Measurements from ENCODE around the gene VCAM1.

DNA sequence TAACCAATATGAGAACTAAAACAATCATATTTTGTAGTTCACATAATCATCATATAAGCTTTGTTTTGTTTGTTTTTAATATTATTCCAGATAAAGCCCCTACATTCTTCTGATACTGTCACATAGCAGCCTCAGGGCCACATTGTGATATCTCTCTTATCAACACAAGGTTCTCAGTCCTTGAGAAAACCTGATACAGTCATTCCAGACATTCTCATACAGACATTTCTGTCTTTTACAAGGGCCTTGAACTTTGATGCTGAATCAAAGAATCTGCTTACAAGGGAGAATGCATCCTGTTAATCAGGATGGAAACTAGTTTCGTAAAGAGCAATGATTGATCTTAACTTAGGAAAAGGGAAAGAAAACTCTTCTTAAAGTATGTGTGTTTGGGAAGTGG lies 12.7 kb upstream of the VCAM1 start:
- no peak for TF ChIP-seq POLR2A (IDR thresholded peaks at IDR 0.05; ENCODE audit: control extremely low read depth in 1 of 2, low read depth in 2 of 2, low read length in 2 of 2)
- no peak for TF ChIP-seq RFX5 (IDR thresholded peaks at IDR 0.05; ENCODE audit: borderline replicate concordance, low read depth, low read length)
- TF ChIP-seq, protein P1, sequence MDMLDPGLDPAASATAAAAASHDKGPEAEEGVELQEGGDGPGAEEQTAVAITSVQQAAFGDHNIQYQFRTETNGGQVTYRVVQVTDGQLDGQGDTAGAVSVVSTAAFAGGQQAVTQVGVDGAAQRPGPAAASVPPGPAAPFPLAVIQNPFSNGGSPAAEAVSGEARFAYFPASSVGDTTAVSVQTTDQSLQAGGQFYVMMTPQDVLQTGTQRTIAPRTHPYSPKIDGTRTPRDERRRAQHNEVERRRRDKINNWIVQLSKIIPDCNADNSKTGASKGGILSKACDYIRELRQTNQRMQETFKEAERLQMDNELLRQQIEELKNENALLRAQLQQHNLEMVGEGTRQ (IDR thresholded peaks at IDR 0.05; ENCODE audit: low read length): no peak
- TF ChIP-seq, protein P2, sequence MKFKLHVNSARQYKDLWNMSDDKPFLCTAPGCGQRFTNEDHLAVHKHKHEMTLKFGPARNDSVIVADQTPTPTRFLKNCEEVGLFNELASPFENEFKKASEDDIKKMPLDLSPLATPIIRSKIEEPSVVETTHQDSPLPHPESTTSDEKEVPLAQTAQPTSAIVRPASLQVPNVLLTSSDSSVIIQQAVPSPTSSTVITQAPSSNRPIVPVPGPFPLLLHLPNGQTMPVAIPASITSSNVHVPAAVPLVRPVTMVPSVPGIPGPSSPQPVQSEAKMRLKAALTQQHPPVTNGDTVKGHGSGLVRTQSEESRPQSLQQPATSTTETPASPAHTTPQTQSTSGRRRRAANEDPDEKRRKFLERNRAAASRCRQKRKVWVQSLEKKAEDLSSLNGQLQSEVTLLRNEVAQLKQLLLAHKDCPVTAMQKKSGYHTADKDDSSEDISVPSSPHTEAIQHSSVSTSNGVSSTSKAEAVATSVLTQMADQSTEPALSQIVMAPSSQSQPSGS (IDR thresholded peaks at IDR 0.05; ENCODE audit: low read length): no peak
- TF ChIP-seq, protein P3, sequence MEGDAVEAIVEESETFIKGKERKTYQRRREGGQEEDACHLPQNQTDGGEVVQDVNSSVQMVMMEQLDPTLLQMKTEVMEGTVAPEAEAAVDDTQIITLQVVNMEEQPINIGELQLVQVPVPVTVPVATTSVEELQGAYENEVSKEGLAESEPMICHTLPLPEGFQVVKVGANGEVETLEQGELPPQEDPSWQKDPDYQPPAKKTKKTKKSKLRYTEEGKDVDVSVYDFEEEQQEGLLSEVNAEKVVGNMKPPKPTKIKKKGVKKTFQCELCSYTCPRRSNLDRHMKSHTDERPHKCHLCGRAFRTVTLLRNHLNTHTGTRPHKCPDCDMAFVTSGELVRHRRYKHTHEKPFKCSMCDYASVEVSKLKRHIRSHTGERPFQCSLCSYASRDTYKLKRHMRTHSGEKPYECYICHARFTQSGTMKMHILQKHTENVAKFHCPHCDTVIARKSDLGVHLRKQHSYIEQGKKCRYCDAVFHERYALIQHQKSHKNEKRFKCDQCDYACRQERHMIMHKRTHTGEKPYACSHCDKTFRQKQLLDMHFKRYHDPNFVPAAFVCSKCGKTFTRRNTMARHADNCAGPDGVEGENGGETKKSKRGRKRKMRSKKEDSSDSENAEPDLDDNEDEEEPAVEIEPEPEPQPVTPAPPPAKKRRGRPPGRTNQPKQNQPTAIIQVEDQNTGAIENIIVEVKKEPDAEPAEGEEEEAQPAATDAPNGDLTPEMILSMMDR (IDR thresholded peaks at IDR 0.05; ENCODE audit: control extremely low read depth in 1 of 3, insufficient read depth in 1 of 3, low read depth in 1 of 3, low read length in 3 of 3): no peak
- TF ChIP-seq EZH2 (IDR thresholded peaks at IDR 0.05; ENCODE audit: low read depth, low read length, severe bottlenecking): no peak

All from H1 (cell line).